ENCODE data around the gene VEGFB.

Gene VEGFB

DNA sequence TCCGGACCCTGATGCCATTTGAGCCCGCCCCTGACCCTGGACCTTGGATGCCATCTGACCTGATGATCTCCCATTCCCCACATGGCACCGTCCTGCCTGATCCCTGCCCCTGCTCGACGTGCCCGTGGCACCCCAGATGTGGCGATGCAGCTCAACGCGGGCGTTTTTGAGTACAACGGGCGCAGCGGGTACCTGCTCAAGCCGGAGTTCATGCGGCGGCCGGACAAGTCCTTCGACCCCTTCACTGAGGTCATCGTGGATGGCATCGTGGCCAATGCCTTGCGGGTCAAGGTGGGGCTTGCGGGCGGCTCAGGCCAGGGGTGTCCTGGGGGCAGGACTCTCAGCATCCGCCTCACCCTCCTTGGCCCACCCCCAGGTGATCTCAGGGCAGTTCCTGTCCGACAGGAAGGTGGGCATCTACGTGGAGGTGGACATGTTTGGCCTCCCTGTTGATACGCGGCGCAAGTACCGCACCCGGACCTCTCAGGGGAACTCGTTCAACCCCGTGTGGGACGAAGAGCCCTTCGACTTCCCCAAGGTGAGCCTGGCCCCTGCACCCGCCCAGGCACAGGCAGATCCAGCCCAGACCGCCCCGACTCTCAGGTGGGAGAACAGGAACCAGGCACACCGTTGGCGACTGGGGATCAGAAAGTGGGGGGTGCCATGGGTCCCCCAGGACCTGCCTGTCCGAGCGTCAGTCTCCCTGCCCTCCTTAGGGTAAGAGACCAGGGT, 28.1 kb downstream of the VEGFB start:
- TF ChIP-seq, protein P1, sequence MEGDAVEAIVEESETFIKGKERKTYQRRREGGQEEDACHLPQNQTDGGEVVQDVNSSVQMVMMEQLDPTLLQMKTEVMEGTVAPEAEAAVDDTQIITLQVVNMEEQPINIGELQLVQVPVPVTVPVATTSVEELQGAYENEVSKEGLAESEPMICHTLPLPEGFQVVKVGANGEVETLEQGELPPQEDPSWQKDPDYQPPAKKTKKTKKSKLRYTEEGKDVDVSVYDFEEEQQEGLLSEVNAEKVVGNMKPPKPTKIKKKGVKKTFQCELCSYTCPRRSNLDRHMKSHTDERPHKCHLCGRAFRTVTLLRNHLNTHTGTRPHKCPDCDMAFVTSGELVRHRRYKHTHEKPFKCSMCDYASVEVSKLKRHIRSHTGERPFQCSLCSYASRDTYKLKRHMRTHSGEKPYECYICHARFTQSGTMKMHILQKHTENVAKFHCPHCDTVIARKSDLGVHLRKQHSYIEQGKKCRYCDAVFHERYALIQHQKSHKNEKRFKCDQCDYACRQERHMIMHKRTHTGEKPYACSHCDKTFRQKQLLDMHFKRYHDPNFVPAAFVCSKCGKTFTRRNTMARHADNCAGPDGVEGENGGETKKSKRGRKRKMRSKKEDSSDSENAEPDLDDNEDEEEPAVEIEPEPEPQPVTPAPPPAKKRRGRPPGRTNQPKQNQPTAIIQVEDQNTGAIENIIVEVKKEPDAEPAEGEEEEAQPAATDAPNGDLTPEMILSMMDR (IDR thresholded peaks at IDR 0.05; ENCODE audit: insufficient read depth, low read depth, low read length, missing control alignments): no peak
- H3K4me3 ChIP-seq (ENCODE audit: low read depth, low read length): no peak overlapping the region

DNA sequence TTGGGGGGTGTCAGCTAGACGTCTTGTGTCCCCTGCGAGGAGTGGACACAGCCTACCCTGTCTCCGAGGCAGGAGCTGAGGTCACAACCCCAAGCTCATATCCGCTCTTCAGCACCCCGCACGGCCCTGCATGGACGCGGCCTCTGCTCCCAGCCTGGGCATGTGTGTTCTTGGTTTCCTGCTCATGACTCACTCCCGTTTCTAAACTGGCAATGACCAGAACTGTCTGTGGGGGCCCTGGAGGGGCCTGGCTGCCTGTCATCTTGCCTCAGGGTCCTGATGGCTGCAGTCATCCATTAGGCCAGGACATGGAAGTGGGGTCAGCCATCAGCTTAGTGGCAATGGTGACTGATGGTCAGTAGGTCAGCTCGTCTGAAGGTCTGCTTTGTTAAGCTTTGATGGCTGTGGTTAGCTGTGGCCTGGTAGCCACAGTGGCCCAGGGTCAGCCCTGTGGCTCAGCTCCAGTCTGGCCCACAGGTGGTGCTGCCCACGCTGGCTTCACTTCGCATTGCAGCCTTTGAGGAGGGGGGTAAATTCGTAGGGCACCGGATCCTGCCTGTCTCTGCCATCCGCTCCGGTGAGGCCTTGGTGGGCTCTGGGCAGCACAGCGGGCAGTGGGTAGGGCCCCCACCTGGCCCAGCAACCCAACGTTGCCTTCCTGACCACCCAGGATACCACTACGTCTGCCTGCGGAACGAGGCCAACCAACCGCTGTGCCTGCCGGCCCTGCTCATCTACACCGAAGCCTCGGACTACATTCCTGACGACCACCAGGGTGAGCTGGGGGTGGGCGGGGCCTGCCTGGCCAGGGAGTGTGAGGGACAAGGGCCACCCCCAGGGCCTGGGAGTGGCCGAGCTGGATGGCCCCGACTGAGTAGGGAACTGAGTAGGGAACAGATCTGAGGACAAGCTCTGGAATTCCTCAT, 28.9 kb downstream of the VEGFB start:
- DNase-seq (ENCODE audit: low read depth): no peak
- TF ChIP-seq, protein P1 (IDR thresholded peaks at IDR 0.05; ENCODE audit: insufficient read depth, low read depth, low read length, missing control alignments): no peak
- no peak overlapping the region for H3K4me3 ChIP-seq (ENCODE audit: low read depth, low read length)

More for the DNA sequence above, 28.1 kb downstream of the VEGFB start:
- no peak for DNase-seq (ENCODE audit: low read depth)

DNA sequence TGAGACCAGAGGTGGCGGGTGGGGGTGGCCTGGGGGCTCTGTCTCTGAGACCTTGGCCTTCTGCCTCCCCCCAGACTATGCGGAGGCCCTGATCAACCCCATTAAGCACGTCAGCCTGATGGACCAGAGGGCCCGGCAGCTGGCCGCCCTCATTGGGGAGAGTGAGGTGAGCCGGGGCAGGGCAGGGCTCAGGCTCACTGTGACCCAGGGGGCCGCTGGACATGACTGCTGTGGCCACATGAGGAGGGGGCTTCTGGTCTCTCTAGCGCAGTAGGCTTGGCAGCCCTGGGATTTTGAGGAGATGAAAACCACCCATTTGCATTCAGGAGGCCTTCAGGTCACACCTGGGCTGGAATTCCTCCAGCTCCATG, 29.5 kb downstream of the VEGFB start:
- no peak overlapping the region for H3K4me3 ChIP-seq (ENCODE audit: low read depth, low read length)
- DNase-seq (ENCODE audit: low read depth): no peak
- TF ChIP-seq, protein P1 (IDR thresholded peaks at IDR 0.05; ENCODE audit: insufficient read depth, low read depth, low read length, missing control alignments): no peak

DNA sequence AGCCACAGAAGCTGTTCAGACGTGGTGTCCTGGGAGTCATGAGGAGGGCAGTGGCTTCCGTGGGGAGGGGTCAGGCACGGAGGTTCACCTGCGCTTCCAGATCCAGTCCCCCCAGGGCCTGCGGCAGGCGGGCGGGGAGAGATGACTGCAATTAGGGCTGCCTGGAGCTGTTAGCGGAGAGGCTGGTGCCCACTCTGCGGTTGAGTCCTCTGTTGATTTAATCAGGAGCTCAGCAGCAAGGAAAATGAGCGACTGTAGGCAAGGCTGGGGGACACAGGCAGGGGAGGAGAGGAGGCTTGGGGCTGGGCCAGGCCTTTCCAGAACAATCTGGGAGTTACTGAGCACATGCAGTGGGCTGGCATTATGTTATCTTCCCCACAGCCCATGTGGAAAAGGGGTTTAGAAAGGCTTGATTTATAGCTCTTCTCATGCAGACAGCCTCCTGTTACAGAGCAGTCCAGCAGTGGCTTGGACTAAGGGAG, 30.0 kb downstream of the VEGFB start:
- no peak overlapping the region for H3K4me3 ChIP-seq (ENCODE audit: low read depth, low read length)
- no peak for DNase-seq (ENCODE audit: low read depth)
- TF ChIP-seq, protein P1 (IDR thresholded peaks at IDR 0.05; ENCODE audit: insufficient read depth, low read depth, low read length, missing control alignments): no peak

DNA sequence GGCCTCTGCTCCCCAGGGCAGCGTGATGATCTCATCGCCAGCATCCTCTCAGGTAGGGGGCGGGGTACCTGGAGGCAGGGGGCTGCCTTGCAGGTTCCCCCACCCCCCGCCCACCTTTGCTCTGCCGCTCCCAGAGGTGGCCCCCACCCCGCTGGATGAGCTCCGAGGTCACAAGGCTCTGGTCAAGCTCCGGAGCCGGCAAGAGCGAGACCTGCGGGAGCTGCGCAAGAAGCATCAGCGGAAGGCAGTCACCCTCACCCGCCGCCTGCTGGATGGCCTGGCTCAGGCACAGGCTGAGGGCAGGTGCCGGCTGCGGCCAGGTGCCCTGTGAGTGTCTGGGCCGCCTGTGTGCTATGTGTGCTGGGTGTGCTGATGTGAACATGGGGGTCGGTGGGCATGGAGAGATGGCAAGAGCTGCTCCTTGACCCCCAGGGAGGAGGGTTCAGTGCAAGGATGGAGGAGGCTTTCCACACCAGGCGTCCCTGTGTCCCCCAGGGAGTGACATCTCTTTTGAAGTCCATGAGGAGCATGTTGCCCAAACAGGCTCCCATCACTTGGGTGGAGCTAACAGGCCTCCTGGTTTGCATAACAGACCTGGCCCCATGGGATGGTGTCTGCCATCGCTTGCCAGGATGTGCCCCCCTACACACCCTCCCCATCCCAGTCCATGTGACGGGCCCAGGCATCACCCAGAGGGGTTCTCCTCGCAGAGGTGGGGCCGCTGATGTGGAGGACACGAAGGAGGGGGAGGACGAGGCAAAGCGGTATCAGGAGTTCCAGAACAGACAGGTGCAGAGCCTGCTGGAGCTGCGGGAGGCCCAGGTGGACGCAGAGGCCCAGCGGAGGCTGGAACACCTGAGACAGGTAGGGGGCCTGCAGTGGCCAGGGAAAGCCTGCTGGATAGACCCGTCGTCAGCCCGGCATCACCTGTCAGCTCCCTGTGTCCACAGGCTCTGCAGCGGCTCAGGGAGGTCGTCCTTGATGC, 31.1 kb downstream of the VEGFB start:
- no peak overlapping the region for H3K4me3 ChIP-seq (ENCODE audit: low read depth, low read length)
- no peak for DNase-seq (ENCODE audit: low read depth)
- TF ChIP-seq, protein P1 (IDR thresholded peaks at IDR 0.05; ENCODE audit: insufficient read depth, low read depth, low read length, missing control alignments): no peak

DNA sequence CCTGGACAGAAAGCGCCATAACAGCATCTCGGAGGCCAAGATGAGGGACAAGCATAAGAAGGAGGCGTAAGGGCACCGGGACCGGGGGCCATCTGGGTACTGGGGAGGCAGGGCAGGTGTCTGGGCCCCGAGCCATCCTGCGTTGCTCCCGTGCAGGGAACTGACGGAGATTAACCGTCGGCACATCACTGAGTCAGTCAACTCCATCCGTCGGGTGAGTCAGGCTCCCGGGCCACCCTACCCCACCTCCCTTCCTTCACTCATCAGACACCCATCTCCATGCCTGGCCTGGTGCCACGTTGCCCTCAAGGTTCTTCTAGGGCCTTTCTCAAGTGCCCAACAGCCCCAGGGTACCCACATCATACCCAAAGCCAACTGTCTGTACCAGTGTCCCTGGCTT, 32.0 kb downstream of the VEGFB start:
- TF ChIP-seq, protein P1 (IDR thresholded peaks at IDR 0.05; ENCODE audit: insufficient read depth, low read depth, low read length, missing control alignments): no peak
- H3K4me3 ChIP-seq (ENCODE audit: low read depth, low read length): no peak overlapping the region
- no peak for DNase-seq (ENCODE audit: low read depth)

Data from GM12865 (cell line).